ENCODE measurements around the gene MAN1A1. TPM values are rescaled to one million over a fixed set of nuclear protein-coding genes. Genes with fewer than 3 reads are reported as not detected.

Gene MAN1A1
- total RNA-seq, 1 experiment from 2014 or later: 5.7 TPM

- no peak for DNase-seq (ENCODE audit: low spot score)
Observed at GRCh38 chr6:119195848-119196247, 153.7 kb downstream of the MAN1A1 start.

GRCh38 chr6:119195204-119195603 is 154.4 kb downstream of the MAN1A1 start:
- no peak for DNase-seq (ENCODE audit: low spot score)

GRCh38 chr6:119193707-119194106 is 155.9 kb downstream of the MAN1A1 start:
- DNase-seq (ENCODE audit: low spot score): no peak

GRCh38 chr6:119192200-119192599 is 157.4 kb downstream of the MAN1A1 start:
- no peak for DNase-seq (ENCODE audit: low spot score)

- no peak for DNase-seq (ENCODE audit: low spot score)
Observed at GRCh38 chr6:119190176-119190575, 159.4 kb downstream of the MAN1A1 start.

- DNase-seq (ENCODE audit: low spot score): no peak
Observed at GRCh38 chr6:119189498-119189897, 160.1 kb downstream of the MAN1A1 start.

- DNase-seq (ENCODE audit: low spot score): no peak
Observed at GRCh38 chr6:119187596-119187995, 162.0 kb downstream of the MAN1A1 start.

- no peak for DNase-seq (ENCODE audit: low spot score)
Observed at GRCh38 chr6:119186490-119186889, 163.1 kb downstream of the MAN1A1 start.

GRCh38 chr6:119184008-119184648 is 165.4 kb downstream of the MAN1A1 start:
- no peak for DNase-seq (ENCODE audit: low spot score)

GRCh38 chr6:119183457-119183856 is 166.1 kb downstream of the MAN1A1 start:
- no peak for DNase-seq (ENCODE audit: low spot score)

- no peak for DNase-seq (ENCODE audit: low spot score)
Observed at GRCh38 chr6:119182875-119183274, 166.7 kb downstream of the MAN1A1 start.

GRCh38 chr6:119182216-119182803 is 167.3 kb downstream of the MAN1A1 start:
- no peak for DNase-seq (ENCODE audit: low spot score)

GRCh38 chr6:119181046-119181445 is 168.5 kb downstream of the MAN1A1 start:
- DNase-seq (ENCODE audit: low spot score): no peak

GRCh38 chr6:119179842-119180241 is 169.7 kb downstream of the MAN1A1 start:
- no peak for DNase-seq (ENCODE audit: low spot score)

GRCh38 chr6:119179062-119179461 is 170.5 kb downstream of the MAN1A1 start:
- no peak for DNase-seq (ENCODE audit: low spot score)

- no peak for DNase-seq (ENCODE audit: low spot score)
Observed at GRCh38 chr6:119176445-119176844, 173.1 kb downstream of the MAN1A1 start.

- no peak for DNase-seq (ENCODE audit: low spot score)
Observed at GRCh38 chr6:119174879-119175817, 174.4 kb downstream of the MAN1A1 start.

- DNase-seq (ENCODE audit: low spot score): no peak
Observed at GRCh38 chr6:119174085-119174445, 175.5 kb downstream of the MAN1A1 start.

GRCh38 chr6:119173249-119174084 is 176.1 kb downstream of the MAN1A1 start:
- DNase-seq (ENCODE audit: low spot score): no peak

GRCh38 chr6:119172824-119173223 is 176.7 kb downstream of the MAN1A1 start:
- no peak for DNase-seq (ENCODE audit: low spot score)

GRCh38 chr6:119171864-119172588 is 177.5 kb downstream of the MAN1A1 start:
- DNase-seq (ENCODE audit: low spot score): no peak
